H1 (cell line): ENCODE results near the gene TRIM59. TPM values are rescaled to one million over a fixed set of nuclear protein-coding genes. Genes with fewer than 3 reads are reported as not detected.

Experiments used
- CTCF ChIA-PET: fragments of 300-600 bp; sonication (Branson Sonifier 250); formaldehyde crosslinking; loops from one replicate; lab custom pipeline; 2021; ENCODE audit not compliant: partially characterized antibody; lab: Charles Lee
- POLR2A ChIA-PET: fragments of 300-600 bp; sonication (Branson Sonifier 250); formaldehyde crosslinking; loops from one replicate; lab custom pipeline; 2021; ENCODE audit warnings: inconsistent platforms; ENCODE audit not compliant: partially characterized antibody; lab: Charles Lee
- DNase-seq, 2 experiments: peaks; one replicate each; pipeline versions ENCODE4 v3.0.0 to v3.0.0-alpha.2; 2010 to 2022; ENCODE audit warnings: low spot score in 2 of 2, low read depth in 1 of 2, mixed read lengths in 1 of 2
- FAIRE-seq: peaks from 2 replicates; lab custom pipeline; 2011; peaks lifted over from hg19 to GRCh38; lab: Jason Lieb, UNC
- H2AFZ ChIP-seq: 2 replicates; pipeline ENCODE4 v1.8.1; 2012; ENCODE audit warnings: low read length, inconsistent platforms
- H2AK5ac ChIP-seq: 2 replicates; pipeline ENCODE4 v1.6.1; 2013; ENCODE audit warnings: low read depth, low read length
- H2BK120ac ChIP-seq: replicated peaks from 2 replicates; pipeline ENCODE3; 2013; ENCODE audit warnings: low read depth, low read length, inconsistent platforms
- H2BK12ac ChIP-seq: 2 replicates; pipeline ENCODE4 v1.6.1; 2013; ENCODE audit warnings: low read depth, low read length
- H2BK15ac ChIP-seq: 2 replicates; pipeline ENCODE4 v1.6.1; 2013; ENCODE audit warnings: low read length
- H2BK20ac ChIP-seq: 2 replicates; pipeline ENCODE4 v1.6.1; 2013; ENCODE audit warnings: low read length
- H2BK5ac ChIP-seq: 2 replicates; pipeline ENCODE4 v1.6.1; 2013; ENCODE audit warnings: low read depth, low read length
- H3K14ac ChIP-seq: 2 replicates; pipeline ENCODE4 v1.6.1; 2013; ENCODE audit warnings: inconsistent platforms; ENCODE audit not compliant: insufficient read length
- H3K18ac ChIP-seq: 2 replicates; pipeline ENCODE4 v1.6.1; 2013; ENCODE audit warnings: low read length; ENCODE audit errors: extremely low read depth
- H3K23ac ChIP-seq: 2 replicates; pipeline ENCODE4 v1.6.1; 2013; ENCODE audit warnings: inconsistent platforms; ENCODE audit not compliant: insufficient read length
- H3K23me2 ChIP-seq: 2 replicates; pipeline ENCODE4 v1.6.1; 2013; ENCODE audit warnings: low read depth, low read length
- H3K27ac ChIP-seq: 2 replicates; pipeline ENCODE4 v1.6.1; 2011; ENCODE audit warnings: low read depth, low read length, inconsistent platforms
- H3K27me3 ChIP-seq, 4 experiments: replicated peaks in 1 of 4; 1 replicate in 1 of 4; 2 replicates in 3 of 4; pipeline versions ENCODE4 v1.6.1 to v1.8.1; 2011 to 2013; ENCODE audit warnings: low read length in 3 of 4, mild to moderate bottlenecking in 3 of 4, inconsistent platforms in 2 of 4, mixed read lengths in 2 of 4, moderate library complexity in 1 of 4; ENCODE audit not compliant: control insufficient read depth in 3 of 4, insufficient read depth in 3 of 4; ENCODE audit errors: extremely low read depth in 1 of 4
- H3K36me3 ChIP-seq, 4 experiments: 2 replicates each; pipeline versions ENCODE4 v1.6.1 to v1.8.1; 2011 to 2013; ENCODE audit warnings: mild to moderate bottlenecking in 4 of 4, low read length in 3 of 4, moderate library complexity in 2 of 4, control low read depth in 1 of 4, inconsistent platforms in 1 of 4; ENCODE audit not compliant: insufficient read depth in 4 of 4, control insufficient read depth in 2 of 4
- H3K4ac ChIP-seq: replicated peaks from 2 replicates; pipeline ENCODE3; 2013; ENCODE audit warnings: low read length, low read depth, mixed read lengths, inconsistent platforms; ENCODE audit not compliant: insufficient read length
- H3K4me1 ChIP-seq, 4 experiments: replicated peaks in 1 of 4; 1 replicate in 1 of 4; 2 replicates in 3 of 4; pipeline versions ENCODE4 v1.6.1 to v1.8.1; 2011 to 2013; ENCODE audit warnings: low read length in 3 of 4, inconsistent platforms in 2 of 4, mixed read lengths in 1 of 4; ENCODE audit not compliant: insufficient read depth in 4 of 4, control insufficient read depth in 3 of 4
- H3K4me2 ChIP-seq, 2 experiments: 2 replicates each; pipeline versions ENCODE4 v1.6.1 to v1.8.1; 2011 to 2013; ENCODE audit warnings: low read depth in 2 of 2, low read length in 2 of 2, control low read depth in 1 of 2, inconsistent platforms in 1 of 2, mild to moderate bottlenecking in 1 of 2; ENCODE audit not compliant: insufficient read depth in 1 of 2
- H3K4me3 ChIP-seq, 4 experiments: fragments of 200-600, 300-600 bp in 1 of 4; sonication (generic), shearing (Covaris generic), sonication (Bioruptor Twin) in 1 of 4; 2 replicates each; pipeline versions ENCODE4 v1.5.1 to v1.8.1; 2011 to 2016; ENCODE audit warnings: low read length in 4 of 4, low read depth in 3 of 4, control low read depth in 2 of 4, inconsistent platforms in 2 of 4, mild to moderate bottlenecking in 2 of 4, mixed read lengths in 1 of 4, moderate library complexity in 1 of 4; ENCODE audit not compliant: insufficient read depth in 2 of 4; ENCODE audit errors: extremely low read depth in 1 of 4
- H3K56ac ChIP-seq: replicated peaks from 2 replicates; pipeline ENCODE3; 2013; ENCODE audit warnings: low read depth, mild to moderate bottlenecking, mixed read lengths, low read length, inconsistent platforms; ENCODE audit not compliant: insufficient read length
- H3K79me1 ChIP-seq: 2 replicates; pipeline ENCODE4 v1.6.1; 2013; ENCODE audit warnings: low read depth, low read length, control low read depth
- H3K79me2 ChIP-seq, 2 experiments: 2 replicates each; pipeline versions ENCODE4 v1.6.1 to v1.8.1; 2012 to 2013; ENCODE audit warnings: low read length in 2 of 2, mild to moderate bottlenecking in 2 of 2, inconsistent platforms in 1 of 2; ENCODE audit not compliant: insufficient read depth in 2 of 2, control insufficient read depth in 1 of 2
- H3K9ac ChIP-seq, 4 experiments: replicated peaks in 1 of 4; 1 replicate in 1 of 4; 2 replicates in 3 of 4; pipeline versions ENCODE4 v1.6.1 to v1.8.1; 2011 to 2013; ENCODE audit warnings: low read depth in 3 of 4, low read length in 3 of 4, control low read depth in 2 of 4, mild to moderate bottlenecking in 2 of 4, moderate library complexity in 2 of 4, inconsistent platforms in 1 of 4; ENCODE audit errors: extremely low read depth in 1 of 4
- H3K9me3 ChIP-seq, 2 experiments: 2 replicates each; pipeline versions ENCODE4 v1.6.1 to v1.8.1; 2012 to 2013; ENCODE audit warnings: mild to moderate bottlenecking in 2 of 2, moderate library complexity in 2 of 2, control low read depth in 1 of 2, inconsistent platforms in 1 of 2, low read depth in 1 of 2, low read length in 1 of 2, mixed read lengths in 1 of 2; ENCODE audit not compliant: insufficient read depth in 2 of 2
- H4K20me1 ChIP-seq, 2 experiments: replicated peaks in 1 of 2; 2 replicates each; pipeline versions ENCODE3 to v1.8.1; 2011 to 2013; ENCODE audit warnings: inconsistent platforms in 2 of 2, low read length in 2 of 2, mild to moderate bottlenecking in 1 of 2; ENCODE audit not compliant: insufficient read depth in 2 of 2, control insufficient read depth in 1 of 2
- H4K5ac ChIP-seq: 2 replicates; pipeline ENCODE4 v1.6.1; 2013; ENCODE audit warnings: low read length, low read depth, mixed read lengths, inconsistent platforms; ENCODE audit not compliant: insufficient read length
- H4K8ac ChIP-seq: 2 replicates; pipeline ENCODE4 v1.8.0; 2013; ENCODE audit warnings: mild to moderate bottlenecking, moderate library complexity, low read length, inconsistent platforms; ENCODE audit not compliant: insufficient read depth; ENCODE audit errors: extremely low read depth
- H4K91ac ChIP-seq: replicated peaks from 2 replicates; pipeline ENCODE3; 2013; ENCODE audit warnings: low read length, mixed read lengths, inconsistent platforms; ENCODE audit not compliant: insufficient read length
- CHD2 ChIP-seq: IDR thresholded peaks from 2 replicates; pipeline ENCODE4 v1.6.1; 2012; ENCODE audit warnings: low read length, improper control_type of control experiment
- EGR1 ChIP-seq: IDR thresholded peaks from 2 replicates; pipeline ENCODE4 v1.6.1; 2011; ENCODE audit warnings: low read depth, low read length, borderline replicate concordance
- RXRA ChIP-seq: IDR thresholded peaks from 2 replicates; pipeline ENCODE4 v1.6.1; 2011; ENCODE audit warnings: low read depth, mild to moderate bottlenecking, low read length, moderate library complexity; ENCODE audit not compliant: insufficient read depth
- SIRT6 ChIP-seq: IDR thresholded peaks from one replicate; pipeline ENCODE4 v1.7.1; 2012; ENCODE audit warnings: low read length, inconsistent platforms
- WGBS, 2 experiments: shearing (Covaris generic) in 1 of 2; methylation state at CpG; one replicate each; pipeline versions ENCODE4 v1.1.6 to v1.1.7; 2013 to 2015; ENCODE audit warnings: low lambda C conversion rate in 2 of 2, mixed read lengths in 2 of 2, inconsistent platforms in 1 of 2, low coverage in 1 of 2, missing lambda C conversion rate in 1 of 2; ENCODE audit not compliant: insufficient replicate concordance in 2 of 2, insufficient coverage in 1 of 2, insufficient read length in 1 of 2; ENCODE audit errors: extremely low coverage in 1 of 2, missing lambda C conversion rate in 1 of 2; 5-methylcytosine and 5-hydroxymethylcytosine counted together
- polyA plus RNA-seq, 7 experiments: library from polyadenylated mRNA; depleted of rRNA in 3 of 7; stranded (reverse) in 5 of 7; unstranded in 2 of 7; fragments of >200 nt in 5 of 7; fragments of 200-250 nt in 2 of 7; gene quantifications; 1 replicate in 5 of 7; 2 replicates in 1 of 7; 4 replicates in 1 of 7; pipeline versions ENCODE4 v1.2.1 to v1.2.3, GENCODE V29; 2011 to 2013; ENCODE audit warnings: missing spikeins in 2 of 7, mixed read lengths in 2 of 7
- total RNA-seq: library from RNA; stranded (reverse); fragmentation: NEBNext Ultra II Directional; extraction: Animal tissue kit (Norgen Biotek cat#: 25700); gene quantifications from 2 replicates; pipeline ENCODE4 v1.2.1, GENCODE V29; 2021

Gene TRIM59
- total and polyA plus RNA-seq, 2 of the 8 experiments (the other 6 are each of a cell fraction or from before 2014, with no cell fraction given): 11.6 to 53.4 TPM

DNA sequence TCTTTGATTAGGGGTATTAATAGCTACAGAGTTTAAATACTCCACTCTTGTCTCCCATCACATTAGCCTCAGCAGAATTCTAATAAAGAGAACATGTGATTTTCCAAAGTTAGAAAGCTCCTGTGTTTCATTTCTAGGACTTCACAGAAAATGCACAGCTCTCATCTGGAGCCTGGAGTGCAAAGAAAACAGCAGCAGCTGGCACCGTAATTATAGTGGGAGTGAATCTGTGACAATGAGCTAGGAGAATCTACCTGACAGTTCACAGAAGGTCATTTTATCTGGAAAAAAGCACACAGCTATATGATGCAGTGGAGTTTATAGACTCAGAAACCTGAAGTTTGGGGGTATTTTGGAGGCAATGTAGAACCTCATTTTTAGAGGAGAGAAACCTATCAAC lies 5.4 kb upstream of the TRIM59 start:
- Histone ChIP-seq H3K27me3 (no peaks in the 10 kb centered on the region), H3K27ac (no peak overlapping the region), H3K4me1 (peaks cover 0 to 3% (median 0%) of the 10 kb centered on the region in 4 experiments; a peak in 2 of 7 replicates), H4K20me1 (no peaks in the 10 kb centered on the region), H3K36me3 (no peaks in the 10 kb centered on the region), H3K4me3 (no peak overlapping the region), H2AK5ac (no peak overlapping the region), H3K9ac (no peak overlapping the region), H3K4ac (no peak overlapping the region), H4K91ac (no peak overlapping the region), H2BK120ac (no peak overlapping the region), H2AFZ (no peak overlapping the region), H3K79me1 (no peaks in the 10 kb centered on the region), H3K23me2 (peaks cover 6% of the 10 kb centered on the region), H2BK20ac (no peak overlapping the region), H3K18ac (no peak overlapping the region), H3K9me3 (no peaks in the 10 kb centered on the region), H3K23ac (no peak overlapping the region), H3K79me2 (no peaks in the 10 kb centered on the region), H3K4me2 (no peak overlapping the region), H2BK5ac (no peak overlapping the region), H2BK12ac (no peak overlapping the region), H2BK15ac (no peak overlapping the region), H4K8ac (no peak overlapping the region), H3K14ac (no peak overlapping the region), H4K5ac (no peak overlapping the region), H3K56ac (no peak overlapping the region)
- DNase-seq: no peak
- CTCF ChIA-PET: interaction anchor here (1.2 kb wide), 1 partner anchor 13 kb away, joined by 5 read pairs; no protein-coding TSS in a partner anchor
- POLR2A ChIA-PET: interaction anchor here (0.8 to 1.3 kb wide), 2 partner anchors 15 to 27 kb away, joined by 3 read pairs; no protein-coding TSS in a partner anchor
- TF ChIP-seq CHD2 (no peak), EGR1 (no peak), RXRA (no peak), SIRT6 (no peak)
- 85% methylated on average over 1 of the region's 1 CpG; no CpG with 5 or more reads in 1 of the 2 experiments for WGBS, 2 experiments
- no peak for FAIRE-seq
